HG03103 (cell line): Measurements from ENCODE around the gene MAPK14.
"Not testable (repeated sequence)": the region's sequence is repeated elsewhere in the genome, so short reads cannot be mapped to it uniquely, and the experiment has no call there.

Experiments
- ATAC-seq: cut with Tn5 transposase; IDR thresholded peaks from one replicate; pipeline ENCODE4 v1.9.1; 2021; ENCODE audit warnings: low read depth; ENCODE audit not compliant: unreplicated experiment

MAPK14 gene

DNA sequence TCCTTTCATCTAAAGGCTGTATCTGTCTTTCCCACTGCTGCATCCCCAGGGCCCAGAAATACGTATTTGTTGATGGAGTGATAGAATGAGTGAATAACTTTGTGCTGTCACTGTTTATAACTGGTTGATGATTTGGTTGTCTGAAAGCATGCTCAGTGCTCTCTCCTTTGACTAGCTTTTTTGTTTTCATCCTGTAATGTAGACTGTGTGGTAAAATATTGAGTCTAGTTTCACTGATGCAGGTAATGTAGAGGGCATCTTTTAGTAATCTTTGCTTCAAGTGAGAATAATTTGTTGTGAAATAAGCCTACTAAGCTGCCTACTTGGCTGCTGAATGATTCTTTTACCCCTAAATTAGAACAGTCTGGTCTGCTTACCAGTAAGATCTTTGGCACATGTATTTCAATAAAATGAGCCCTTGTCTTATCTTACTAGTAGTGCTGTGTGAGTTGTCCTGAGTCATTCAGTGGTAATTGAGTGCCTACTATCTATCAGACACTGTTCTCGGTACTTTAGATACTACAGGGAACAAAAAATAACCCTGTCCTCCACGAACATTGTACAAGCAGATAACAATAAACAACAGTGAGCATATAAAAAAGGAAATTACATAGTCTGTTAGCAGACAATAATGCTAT lies 39.9 kb downstream of the MAPK14 start:
- ATAC-seq, result no peak

DNA sequence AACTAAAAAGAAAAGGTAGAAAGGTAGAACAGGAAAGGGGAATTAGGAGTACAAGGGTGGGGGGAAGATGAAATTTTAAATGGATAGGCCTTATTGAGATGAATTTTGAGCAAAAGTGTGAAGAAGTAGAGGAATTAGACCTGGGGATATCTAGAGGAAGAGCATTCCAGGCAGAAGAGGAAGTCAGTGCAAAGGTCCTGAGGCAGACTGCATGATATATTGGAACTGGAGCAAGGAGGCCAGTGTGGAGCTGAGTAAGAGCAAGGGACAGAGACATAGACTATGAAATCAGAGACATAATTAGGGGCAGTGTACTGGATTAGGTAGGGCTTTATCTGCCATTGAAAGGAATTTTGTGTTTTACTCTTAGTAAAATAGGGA lies 40.4 kb downstream of the MAPK14 start:
- no peak for ATAC-seq

DNA sequence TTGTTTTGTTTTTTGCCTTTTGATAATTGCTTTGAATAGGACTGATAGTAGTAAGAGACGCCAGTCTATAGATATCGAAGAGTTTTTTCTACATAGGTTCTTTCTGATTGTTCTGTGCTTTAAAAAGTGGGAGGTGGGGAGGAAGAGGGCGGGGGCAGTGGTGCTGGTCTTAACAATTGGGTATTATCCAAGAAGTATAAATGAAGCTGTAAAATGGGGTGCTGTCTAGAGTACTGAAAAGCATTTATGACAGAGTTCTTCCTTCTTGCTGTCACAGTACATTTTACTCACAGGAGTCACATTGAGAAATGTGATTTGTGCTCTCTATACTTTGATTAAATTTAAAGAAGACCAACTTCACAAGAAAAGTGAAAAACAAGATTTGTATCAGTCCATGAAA lies 41.0 kb downstream of the MAPK14 start:
- ATAC-seq, result no peak

DNA sequence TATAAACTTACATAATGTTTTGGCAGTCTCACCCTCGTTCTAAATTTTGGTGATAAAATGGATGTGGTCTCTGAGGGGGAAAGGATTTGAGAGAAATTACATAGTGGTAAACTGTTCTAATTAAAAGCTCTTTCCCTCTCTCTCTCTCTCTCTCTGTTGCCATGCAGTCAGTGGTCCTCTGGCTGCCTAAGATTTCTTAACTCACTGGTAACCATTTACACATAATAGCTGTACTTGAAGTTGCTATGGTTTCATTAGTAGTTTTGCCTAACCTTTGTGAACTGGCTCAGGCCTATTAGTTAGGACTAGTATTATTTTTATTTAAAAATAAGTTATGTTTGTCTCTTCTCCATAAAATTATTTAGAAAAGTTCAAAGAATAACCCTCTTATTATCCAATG lies 42.0 kb downstream of the MAPK14 start:
- ATAC-seq, result no peak

DNA sequence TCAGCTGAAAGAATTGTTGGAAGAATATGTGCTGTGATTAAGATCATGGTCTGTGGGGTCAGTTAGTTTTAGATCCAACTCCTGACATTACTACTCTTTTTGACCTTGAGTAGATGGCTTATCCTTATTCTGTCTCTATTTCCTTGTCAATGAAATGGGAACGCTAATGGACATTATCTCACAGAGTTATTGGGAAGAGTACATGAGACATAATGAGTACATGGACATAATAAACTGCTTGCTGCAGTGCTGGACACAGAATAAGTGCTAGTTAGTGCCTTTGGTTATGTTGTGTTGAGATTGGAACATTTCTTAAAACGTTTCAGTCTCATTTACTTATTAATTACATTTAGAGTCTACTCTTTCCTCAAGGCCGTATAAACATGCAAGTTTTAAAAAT lies 42.6 kb downstream of the MAPK14 start:
- no peak for ATAC-seq

DNA sequence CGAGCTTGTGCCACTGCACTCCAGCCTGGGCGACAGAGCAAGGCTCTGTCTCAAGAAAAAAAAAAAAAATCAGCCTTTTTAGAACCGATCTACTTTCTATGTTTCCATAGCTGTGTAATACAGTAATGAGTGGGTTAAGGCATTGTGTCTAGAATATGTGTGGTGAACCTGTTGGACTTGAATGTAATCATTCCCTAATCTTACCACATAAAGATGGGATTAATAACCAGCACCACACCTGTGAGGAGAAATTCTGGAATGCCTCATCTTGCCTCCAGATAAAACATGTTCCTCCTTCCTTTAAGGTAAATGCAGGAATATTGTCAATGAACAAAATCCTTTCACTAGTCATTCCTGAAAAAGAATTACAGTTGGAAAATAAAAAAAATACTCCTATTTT lies 43.7 kb downstream of the MAPK14 start:
- ATAC-seq, result no peak

DNA sequence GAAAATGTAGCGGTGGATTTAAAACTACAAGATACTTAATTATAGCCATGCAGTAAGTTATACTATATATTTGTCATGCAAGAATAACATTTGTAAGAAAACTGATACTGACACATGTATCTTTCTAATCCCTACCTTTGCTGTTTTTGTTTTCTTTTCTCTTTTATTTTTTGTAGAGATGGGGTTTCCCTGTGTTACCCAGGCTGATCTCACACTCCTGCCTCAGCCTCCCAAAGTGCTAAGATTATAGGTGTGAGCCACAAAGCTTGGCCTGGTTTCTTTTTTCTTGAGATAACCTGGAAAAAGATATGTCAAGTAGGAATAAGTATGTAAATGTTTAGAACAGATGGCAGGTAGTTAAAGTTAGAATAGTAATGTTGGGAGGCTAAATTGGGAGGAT lies 44.1 kb downstream of the MAPK14 start:
- ATAC-seq, result no peak

DNA sequence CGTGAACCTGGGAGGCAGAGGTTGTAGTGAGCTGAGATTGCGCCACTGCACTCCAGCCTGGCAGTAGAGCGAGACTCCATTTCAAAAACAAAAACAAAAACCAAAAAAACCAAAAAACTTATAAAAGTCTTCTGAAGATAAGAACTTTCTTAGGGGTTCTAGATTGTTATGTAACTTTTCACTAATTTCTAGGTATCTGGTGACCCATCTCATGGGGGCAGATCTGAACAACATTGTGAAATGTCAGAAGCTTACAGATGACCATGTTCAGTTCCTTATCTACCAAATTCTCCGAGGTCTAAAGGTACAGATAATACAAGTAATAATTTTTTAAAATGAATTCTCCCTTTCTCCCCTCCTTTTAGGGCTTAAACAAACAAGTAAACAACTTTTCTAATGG lies 45.1 kb downstream of the MAPK14 start:
- ATAC-seq, result no peak

DNA sequence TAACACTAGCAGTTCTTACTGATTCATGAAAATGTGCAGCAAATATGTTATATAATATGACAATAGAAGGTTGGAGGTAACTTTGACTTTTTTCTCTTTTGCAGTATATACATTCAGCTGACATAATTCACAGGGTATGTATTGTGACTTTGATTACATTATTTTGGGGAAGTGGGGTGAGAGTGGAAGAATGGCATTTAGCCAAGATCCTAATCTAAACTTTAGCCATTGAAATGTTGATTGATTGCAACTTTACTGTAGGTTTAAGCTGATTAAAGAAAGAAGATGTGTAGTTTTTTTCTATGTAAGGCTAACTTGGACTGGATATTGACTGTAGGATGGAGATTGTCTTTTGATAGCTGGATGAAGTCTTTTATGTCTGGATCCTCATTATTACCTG lies 46.0 kb downstream of the MAPK14 start:
- no peak for ATAC-seq

DNA sequence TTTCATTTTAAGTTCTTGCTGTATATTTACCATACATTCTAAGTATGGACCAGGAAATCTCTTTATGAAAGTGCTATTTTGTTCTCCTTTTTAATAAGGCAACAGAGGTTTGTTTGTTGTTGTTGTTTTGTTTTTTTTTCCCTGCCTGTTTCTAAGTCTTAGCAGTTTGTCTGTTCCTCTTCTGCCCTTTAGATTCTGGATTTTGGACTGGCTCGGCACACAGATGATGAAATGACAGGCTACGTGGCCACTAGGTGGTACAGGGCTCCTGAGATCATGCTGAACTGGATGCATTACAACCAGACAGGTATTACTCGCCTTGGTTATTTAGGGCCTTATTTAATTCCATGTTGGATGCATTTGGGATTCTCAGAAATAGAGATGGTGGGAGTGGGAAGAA lies 48.0 kb downstream of the MAPK14 start:
- no peak for ATAC-seq

DNA sequence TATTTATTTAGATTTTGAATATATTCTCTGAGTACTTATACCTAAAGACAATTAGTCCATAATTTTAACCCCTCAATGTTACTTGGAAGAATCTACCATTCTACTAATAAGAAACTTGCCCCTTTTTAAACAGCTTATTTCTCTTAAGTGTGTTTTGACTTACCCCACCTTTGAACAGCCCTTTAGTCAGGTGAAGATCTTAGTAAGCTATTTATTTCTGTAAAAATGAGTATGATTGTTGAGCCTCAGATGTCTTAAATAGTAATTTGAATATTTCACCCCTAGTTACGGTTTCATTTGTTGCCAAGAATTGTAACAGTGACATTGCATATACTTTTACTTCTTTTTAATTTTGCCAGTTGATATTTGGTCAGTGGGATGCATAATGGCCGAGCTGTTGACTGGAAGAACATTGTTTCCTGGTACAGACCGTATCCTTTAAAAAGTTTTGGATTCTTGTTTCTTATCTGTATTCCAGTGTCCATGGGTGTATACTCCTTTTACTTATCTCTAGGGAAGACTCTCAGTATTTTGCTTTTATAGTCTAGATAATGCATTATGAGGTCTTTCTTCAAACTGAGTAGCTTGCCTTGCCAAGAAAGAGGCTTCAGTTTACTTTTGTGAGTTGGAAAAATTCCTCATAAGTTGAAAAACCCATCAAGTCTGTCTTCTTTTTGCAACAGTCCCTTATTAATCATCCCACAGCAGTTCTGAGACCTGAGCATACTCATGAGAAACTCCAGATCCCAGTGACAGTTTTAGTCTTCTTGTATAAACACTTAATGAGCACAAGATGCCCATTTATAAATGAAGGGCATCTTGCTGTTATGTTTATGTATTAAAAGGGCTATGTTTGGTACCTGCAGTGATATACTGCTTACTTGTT lies 48.8 kb downstream of the MAPK14 start:
- no peak for ATAC-seq

DNA sequence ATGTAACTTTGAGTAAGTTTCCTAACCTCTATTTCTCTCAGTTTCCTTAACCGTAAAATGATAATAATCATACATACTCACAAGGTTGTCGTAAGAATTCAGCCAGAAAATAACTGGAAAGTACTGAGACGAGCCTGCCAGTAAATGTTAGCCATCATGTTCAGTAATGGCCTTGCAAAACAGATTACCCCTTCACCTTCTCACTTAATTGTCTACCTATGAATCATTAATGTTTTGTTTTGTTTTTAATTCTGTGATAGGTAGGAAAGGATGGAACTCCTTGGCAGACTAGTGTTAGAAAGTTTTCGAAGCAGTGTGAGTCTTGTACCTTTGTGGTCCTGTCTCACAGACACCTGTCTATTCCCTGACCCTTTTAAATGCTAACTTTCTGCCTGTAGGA lies 50.6 kb downstream of the MAPK14 start:
- ATAC-seq, result no peak

DNA sequence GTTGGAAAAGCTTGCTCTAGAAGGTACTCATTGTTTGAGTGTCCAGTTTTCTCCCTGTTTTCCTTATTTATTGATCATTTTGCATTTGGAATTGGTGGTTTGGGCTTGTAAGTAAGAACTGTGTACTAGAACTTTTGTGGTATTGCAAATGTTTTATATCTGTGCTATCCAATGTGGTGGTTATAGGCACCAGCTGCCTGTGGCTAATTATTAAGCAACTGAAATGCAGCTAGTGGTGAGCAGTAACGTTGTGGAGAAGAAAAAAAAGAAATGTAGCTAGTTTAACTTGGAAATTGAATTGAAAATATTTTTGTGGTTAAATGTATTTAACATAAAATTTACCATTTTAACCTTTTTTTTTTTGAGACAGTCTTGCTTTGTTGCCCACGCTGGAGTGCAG lies 52.0 kb downstream of the MAPK14 start:
- no peak for ATAC-seq

DNA sequence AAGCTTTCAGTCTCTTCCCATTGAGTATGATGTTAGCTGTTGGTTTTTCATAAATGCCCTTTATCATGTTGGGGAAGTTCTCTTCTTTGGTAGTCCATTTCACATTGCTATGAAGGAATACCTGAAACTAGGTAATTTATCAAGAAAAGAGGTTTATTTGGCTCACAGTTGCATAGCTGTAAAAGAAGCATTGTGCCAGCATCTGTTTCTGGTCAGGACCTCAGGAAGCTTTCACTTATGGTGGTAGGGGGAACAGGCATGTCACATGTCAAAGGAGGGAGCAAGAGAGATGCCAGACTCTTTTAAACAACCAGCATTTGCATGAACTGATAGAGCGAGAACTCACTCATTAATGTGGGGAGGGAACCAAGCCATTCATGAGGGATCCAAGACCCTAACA lies 54.7 kb downstream of the MAPK14 start:
- ATAC-seq, result no peak

DNA sequence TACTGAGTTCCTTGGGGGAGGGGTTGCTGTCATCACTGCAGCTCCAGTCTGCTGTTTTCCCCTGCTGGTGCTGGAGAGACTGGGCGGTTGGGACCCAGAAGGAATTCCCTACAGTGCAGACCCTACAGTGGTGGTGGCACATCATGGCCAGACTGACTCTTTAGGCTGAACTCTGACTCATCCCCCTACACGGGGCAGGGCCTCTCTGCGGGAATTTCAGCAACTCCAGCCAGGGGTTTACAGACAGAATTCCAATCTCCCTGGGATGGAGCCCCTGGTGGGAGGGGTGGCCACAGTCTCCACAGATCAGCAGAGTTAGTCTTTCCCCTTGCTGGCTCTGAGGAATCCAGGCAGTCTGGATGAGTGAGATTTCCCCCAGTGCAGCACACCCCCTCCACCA lies 55.8 kb downstream of the MAPK14 start:
- ATAC-seq, result no peak

DNA sequence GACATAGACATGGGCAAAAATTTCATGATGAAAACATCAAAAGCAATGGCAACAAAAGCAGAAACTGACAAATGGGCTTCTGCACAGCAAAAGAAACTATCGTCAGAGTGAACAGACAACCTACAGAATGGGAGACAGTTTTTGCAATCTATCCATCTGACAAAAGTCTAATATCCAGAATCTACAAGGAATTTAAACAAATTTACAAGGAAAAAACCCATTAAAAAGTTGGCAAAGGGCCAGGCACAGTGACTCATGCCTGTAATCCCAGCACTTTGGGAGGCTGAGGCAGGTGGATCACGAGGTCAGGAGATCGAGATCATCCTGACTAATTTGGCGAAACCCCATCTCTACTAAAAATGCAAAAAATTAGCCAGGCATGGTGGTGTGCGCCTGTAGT lies 60.6 kb downstream of the MAPK14 start:
- not testable (repeated sequence) for ATAC-seq

DNA sequence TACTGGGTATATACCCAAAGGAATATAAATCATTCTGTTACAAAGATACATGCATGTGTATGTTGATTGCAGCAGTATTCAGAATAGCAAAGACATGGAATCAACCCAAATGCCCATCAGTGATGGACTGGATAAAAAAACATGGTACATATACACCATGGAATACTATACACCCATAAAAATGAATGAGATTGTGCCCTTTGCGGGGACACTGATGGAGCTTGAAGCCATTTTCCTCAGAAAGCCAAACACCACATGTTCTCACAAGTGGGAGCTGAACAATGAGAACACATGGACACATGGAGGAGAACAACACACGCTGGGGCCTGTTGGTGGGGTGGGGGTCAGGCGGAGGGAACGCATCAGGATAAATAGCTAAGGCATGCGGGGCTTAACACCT lies 61.4 kb downstream of the MAPK14 start:
- ATAC-seq, result no peak

DNA sequence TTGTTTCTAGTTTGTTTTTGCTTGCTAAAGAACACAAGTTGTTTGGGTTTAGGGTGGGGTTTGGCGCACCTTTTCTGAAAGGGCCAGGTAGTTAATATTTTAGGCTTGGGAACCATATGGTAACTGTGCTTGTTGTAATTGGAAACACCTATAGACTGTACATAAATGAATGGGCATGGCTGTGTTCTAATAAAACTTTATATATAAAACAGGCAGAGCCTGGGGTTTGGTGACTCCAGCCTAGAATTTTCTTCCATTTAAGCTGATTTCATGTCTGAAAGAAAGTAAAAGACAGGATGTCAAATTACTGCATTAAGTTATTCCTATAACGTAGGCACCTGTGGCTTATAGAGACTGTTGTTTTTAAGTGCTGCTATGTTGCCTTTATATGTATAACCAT lies 66.6 kb downstream of the MAPK14 start:
- ATAC-seq, result no peak

DNA sequence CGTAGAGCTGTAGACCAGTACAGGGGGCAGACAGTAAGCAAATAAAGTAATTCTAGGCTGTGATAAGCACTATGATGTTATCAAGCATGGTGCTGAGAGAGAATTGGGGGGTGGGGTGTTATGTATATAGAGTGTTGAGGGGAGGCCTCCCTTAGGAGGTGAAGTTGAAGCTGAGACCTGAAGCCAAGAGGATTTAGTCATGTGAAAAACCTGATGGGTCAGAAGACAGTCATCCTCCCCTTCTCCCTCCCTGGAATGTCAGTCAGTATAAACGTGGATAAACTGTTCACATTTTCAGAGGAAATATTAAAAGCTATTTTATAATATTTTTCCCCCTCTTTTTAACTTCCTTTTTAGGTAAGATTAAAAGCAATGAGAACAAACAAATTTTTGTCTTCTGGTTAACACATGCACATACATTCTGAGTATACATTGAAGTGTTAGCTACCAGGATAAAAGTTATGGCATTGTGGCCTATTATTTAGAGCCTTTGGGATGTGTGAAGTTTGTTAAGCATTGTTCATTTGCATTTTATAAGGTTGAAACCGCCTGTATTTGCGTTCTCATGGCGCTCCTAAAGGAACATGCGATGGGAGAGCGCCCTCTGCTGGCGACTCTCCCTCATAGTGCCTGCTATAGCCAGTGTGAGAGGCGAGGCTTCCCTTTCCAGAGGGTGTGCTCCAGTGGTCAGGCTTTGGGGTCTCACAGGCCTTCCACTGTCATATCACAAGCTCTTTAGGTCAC lies 67.3 kb downstream of the MAPK14 start:
- no peak for ATAC-seq

DNA sequence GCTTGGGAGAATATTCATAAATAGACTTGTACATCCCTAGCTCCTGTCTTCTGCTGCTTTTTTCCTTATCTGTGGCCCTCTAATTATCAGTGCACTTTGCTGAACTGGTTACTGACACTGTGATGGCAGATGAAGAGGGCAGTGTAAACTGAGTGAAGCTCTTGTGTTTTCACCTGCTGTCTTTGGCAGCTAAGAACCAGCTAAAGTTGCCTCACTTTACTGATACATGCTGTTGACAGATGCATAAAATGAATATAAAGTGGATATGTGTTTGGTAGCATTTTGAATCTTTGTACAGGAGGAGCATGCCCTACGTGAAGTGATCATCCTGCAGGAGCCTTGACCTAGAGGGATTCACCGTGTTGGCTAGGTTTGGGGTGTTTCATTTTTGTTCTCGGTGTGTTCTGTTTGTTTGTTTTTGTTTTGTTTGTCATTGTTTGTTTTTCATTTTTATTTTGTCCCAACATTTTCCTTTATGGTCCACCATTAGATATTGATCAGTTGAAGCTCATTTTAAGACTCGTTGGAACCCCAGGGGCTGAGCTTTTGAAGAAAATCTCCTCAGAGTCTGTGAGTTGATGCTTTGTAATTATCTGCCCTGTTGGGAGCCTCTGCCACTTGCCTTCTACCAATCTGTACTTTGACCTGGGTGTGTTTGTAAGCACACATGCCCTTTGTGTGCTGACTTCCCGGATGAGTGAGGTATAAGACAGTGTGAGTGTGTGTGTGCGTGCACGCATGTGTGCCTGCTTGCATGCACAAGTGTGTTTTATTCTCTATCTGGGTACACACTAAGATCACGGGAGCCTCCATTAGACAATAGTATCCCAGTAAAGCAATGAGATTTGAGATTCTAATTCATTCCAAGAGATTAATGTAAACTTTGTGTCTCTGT lies 68.1 kb downstream of the MAPK14 start:
- ATAC-seq, result no peak
